GM18858 (cell line): ENCODE measurements around the gene FBL.
"Not testable (repeated sequence)": the region's sequence is repeated elsewhere in the genome, so short reads cannot be mapped to it uniquely, and the experiment has no call there.

Experiments
- ATAC-seq: cut with Tn5 transposase; IDR thresholded peaks from one replicate; pipeline ENCODE4 v1.9.1; 2021; ENCODE audit not compliant: unreplicated experiment

The FBL gene

DNA sequence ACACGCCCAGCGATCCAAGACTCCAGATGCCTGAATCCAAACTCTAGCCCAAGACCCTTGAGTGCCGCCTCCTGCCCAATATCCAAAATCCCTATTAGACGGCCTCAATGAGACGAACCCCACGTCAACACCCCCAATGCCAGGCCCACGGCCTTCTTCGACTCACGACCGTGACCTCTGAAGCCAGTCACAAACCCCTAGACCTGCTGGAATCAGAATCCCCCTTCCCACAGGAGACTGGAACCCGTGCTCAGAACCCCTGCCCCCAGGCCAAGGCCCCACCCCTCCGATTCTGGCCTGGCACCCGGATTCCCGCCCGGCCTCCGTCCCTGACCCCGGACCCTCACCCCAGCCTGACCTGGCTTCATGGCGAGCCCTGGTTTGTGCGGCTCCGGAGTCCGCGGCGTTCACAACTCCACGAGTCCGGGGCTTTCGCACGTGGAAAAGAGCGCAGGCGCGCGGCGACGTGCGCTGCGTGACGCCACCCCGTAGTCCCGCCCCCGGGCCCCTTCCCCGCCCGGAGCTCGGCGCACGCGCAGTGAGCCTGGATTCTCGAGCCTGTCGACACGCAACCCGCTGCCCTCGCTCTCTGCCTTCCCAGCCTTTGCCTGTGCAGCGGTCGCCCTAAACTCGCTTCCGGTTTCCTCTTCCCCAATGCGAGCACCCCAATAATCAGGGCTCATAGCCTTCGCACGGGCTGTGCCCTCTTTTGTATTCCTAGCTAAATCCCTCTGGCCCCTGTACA, at the start of gene FBL:
Gene FBL (minus strand): TSS at position 447 of the 745 bp plus-strand sequence. CDS start 79 bp downstream, at position 368.
- peak; percentile 57 for ATAC-seq

GRCh38 chr19:39895096-39895495, 48.9 kb upstream of the FBL start:
- not testable (repeated sequence) for ATAC-seq

GRCh38 chr19:39894236-39894606, 48.0 kb upstream of the FBL start:
- ATAC-seq: not testable (repeated sequence)

GRCh38 chr19:39893366-39894235, 47.4 kb upstream of the FBL start:
- ATAC-seq: not testable (repeated sequence)

DNA sequence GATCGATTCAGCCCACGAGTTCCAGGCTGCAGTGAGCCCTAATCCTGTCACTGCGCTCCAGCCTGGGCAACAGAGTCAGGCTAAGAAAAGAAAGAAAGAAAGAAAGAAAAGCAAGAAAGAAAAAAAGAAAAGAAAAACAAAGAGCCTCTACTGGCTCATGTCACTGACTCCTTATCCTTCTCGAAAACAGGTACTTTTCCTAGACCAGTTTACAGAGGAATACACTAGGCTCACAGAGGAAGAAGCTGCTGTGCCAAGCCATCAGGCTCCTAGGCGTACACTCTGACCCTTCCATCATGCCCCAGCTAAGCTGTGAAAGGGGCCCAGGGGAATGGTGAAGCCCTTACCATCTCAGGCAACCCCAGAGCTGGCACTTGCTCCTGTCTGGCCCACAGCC, 46.3 kb upstream of the FBL start:
- ATAC-seq: not testable (repeated sequence)

GRCh38 chr19:39891660-39892505, 45.7 kb upstream of the FBL start:
- not testable (repeated sequence) for ATAC-seq

DNA sequence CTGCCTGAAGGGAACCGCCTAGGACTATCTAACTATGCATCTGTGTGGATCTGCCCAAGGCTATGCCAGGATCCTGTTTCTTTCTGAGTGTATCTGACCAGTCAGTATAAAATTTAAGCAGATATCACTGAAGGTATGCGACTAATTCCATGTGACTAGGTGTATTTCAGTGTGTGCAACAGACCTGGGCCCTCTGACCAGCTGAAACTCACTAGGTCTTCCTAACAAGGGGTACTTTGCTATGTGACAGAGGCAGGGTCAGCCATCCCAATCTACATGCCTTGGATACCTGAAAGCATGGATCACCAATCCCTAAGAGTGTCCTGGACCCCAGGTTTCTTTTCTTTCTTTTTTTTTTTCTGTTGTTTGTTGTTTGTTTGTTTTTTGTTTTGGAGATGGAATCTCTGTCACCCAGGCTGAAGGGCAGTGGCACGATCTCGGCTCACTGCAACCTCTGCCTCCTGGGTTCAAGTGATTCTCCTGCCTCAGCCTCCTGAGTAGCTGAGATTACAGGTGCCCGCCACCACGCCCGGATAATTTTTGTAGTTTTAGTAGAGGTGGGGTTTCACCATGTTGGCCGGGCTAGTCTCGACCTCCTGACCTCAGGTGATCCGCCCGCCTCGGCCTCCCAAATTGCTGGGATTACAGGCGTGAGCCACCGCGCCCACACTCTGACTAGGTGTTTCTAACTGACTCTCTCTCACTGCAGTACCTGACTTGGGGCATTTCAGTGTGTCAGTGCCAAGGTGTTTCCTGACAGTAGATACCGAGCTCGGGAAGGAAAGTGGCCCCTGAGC, 44.8 kb upstream of the FBL start:
- no peak for ATAC-seq

GRCh38 chr19:39889872-39890754, 43.9 kb upstream of the FBL start:
- ATAC-seq: not testable (repeated sequence)

GRCh38 chr19:39887456-39887951, 41.3 kb upstream of the FBL start:
- not testable (repeated sequence) for ATAC-seq

- ATAC-seq: not testable (repeated sequence)
These were observed 39.8 kb upstream of the FBL start for GRCh38 chr19:39885821-39886554.

DNA sequence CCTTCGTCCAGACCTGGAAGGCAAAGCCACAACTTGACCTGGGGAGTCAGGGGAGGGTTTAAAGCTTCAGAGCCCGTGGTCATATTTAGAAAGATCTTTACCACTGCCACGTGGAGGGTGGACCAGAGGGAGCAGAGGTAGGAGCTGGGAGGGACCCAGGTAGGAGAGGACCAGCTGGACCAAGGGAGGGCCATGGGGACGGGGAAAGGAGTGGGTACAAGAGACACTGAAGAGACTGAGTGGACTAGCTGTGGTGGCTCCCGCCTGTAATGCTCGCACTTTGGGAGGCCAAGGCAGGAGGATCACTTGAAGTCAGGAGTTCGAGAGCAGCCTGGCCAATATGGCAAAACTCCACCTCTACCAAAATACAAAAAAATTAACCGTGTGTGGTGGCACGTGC, 38.5 kb upstream of the FBL start:
- not testable (repeated sequence) for ATAC-seq

GRCh38 chr19:39882645-39883044, 36.5 kb upstream of the FBL start:
- not testable (repeated sequence) for ATAC-seq

GRCh38 chr19:39881495-39882110, 35.4 kb upstream of the FBL start:
- not testable (repeated sequence) for ATAC-seq

- ATAC-seq: not testable (repeated sequence)
These were observed 34.1 kb upstream of the FBL start for GRCh38 chr19:39880241-39880640.

- ATAC-seq: not testable (repeated sequence)
These were observed 33.6 kb upstream of the FBL start for GRCh38 chr19:39879796-39880195.

DNA sequence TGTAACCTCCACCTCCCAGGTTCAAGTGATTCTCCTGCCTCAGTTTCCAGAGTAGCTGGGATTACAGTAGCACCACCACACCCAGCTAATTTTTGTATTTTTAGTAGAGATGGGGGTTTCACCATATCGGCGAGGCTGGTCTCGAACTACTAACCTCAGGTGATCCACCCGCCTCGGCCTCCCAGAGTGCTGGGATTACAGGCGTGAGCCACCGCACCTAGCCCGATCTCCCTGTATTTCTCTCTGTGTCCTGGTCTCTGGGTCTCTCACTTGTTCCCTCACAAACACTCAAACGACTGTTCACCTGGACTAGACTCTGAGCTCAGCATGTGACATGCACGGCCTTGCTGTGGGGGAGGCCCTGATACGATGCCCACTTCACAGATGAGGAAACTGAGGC, 32.7 kb upstream of the FBL start:
- ATAC-seq: not testable (repeated sequence)

DNA sequence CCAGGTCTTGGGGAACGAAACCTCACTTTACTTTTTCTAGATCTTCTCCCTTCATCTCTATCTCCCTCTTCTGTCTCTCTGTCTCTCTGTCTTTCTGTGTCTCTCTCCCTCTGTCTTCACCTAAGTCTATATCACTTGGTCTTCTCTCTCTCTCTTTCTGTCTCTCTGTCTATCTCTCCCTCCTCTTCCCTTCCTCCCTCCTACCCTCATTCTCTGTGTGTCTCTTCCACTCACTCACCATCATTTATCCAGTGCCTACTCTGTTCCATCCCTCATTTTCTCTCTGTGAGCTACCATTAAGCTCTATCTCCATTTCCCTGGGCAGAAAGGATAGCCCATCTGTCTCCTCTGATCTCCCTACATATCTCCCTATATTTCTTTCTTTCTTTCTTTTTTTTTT, 32.2 kb upstream of the FBL start:
- ATAC-seq: no peak

DNA sequence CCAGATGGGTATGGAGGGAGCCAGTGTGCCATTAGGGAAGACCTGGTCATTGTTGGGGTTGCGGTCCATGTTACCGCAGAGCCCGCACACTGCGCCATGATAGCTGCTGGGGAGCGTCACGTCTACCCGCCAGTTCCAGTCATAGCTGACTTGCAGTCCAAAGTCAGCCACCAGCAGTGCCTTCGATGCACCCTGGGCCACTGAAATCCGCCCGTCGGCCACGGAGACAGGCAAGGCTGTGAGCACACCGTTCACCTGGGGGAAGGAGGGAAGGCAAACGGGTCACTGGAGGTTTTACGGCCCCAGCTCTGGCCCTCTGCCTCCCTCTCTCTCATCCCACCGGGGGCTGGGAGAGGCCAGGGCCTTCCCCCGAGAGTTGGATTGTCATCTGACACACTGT, 31.8 kb upstream of the FBL start:
- not testable (repeated sequence) for ATAC-seq
